HepG2 (cell line): ENCODE results near the gene C1QL4.

Experiments used
- BHLHE40 ChIP-seq: IDR thresholded peaks from 2 replicates; pipeline ENCODE4 v1.6.1; 2011; ENCODE audit warnings: low read length, improper control_type of control experiment
- GLI4 ChIP-seq: sonication (generic); formaldehyde crosslinking; IDR thresholded peaks from 2 replicates; pipeline ENCODE4 v1.5.1; 2020; ENCODE audit warnings: missing genetic modification reagents, mild to moderate bottlenecking, moderate library complexity, borderline replicate concordance
- IKZF1 ChIP-seq: fragments of 450-650 bp; IDR thresholded peaks from 2 replicates; pipeline ENCODE4 v1.7.1; 2016
- MEIS2 ChIP-seq: sonication (generic); formaldehyde crosslinking; IDR thresholded peaks from 2 replicates; pipeline ENCODE4 v1.9.0; 2021; ENCODE audit warnings: mild to moderate bottlenecking, missing genetic modification reagents
- POLR2A ChIP-seq, 2 experiments: IDR thresholded peaks; 2 replicates each; pipeline ENCODE4 v1.6.1; 2011; ENCODE audit warnings: low read depth in 2 of 2, low read length in 2 of 2, mild to moderate bottlenecking in 1 of 2, moderate library complexity in 1 of 2; ENCODE audit not compliant: insufficient read depth in 1 of 2
- SP5 ChIP-seq: IDR thresholded peaks from 2 replicates; pipeline ENCODE4 v1.6.1; 2016; ENCODE audit warnings: low read depth, borderline replicate concordance
- TF ChIP-seq, protein P1 (sequence below): sonication (generic); formaldehyde crosslinking; IDR thresholded peaks from 2 replicates; pipeline ENCODE4 v1.4.0; 2020; ENCODE audit warnings: missing genetic modification reagents

DNA sequence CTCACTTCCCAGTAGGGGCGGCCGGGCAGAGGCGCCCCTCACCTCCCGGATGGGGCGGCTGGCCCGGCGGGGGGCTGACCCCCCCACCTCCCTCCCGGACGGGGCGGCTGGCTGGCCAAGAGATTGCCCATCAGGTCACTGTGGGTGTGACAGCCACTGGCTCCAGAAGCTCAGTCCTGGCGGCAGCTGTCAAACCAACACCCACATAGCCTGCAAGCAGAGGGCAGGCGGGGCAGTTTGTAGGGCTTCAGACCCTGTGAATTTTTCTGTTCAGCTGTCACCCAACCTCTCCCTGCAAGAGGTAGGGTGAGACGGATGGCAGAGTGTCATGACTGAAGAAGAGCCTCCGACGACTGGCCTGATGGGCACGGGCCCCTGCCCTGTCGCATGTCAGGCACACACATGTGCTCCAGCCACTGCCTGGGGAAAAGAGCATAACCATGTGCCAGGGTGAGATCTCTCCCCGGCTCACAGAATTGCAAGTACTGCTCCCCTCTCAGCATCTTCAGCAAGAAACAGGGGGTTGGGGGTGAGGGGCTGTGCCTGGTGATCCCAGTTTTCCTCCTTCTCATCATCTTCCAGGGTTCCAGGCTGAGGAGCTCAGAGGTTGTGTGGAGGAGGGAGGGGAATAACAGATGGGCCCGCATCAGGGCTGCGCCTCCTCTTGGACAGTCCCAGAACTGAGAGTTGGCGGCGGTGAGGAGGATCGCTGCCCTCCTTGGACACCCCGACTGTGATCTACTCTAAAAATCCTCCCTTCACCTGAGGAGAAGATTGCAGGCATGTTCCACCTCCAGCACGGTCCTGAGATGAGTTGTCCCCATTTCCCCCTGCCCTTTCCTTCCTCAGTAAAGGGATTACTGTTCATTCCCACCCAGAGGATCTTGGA lies 53.2 kb downstream of the C1QL4 start:
- TF ChIP-seq, protein P1, sequence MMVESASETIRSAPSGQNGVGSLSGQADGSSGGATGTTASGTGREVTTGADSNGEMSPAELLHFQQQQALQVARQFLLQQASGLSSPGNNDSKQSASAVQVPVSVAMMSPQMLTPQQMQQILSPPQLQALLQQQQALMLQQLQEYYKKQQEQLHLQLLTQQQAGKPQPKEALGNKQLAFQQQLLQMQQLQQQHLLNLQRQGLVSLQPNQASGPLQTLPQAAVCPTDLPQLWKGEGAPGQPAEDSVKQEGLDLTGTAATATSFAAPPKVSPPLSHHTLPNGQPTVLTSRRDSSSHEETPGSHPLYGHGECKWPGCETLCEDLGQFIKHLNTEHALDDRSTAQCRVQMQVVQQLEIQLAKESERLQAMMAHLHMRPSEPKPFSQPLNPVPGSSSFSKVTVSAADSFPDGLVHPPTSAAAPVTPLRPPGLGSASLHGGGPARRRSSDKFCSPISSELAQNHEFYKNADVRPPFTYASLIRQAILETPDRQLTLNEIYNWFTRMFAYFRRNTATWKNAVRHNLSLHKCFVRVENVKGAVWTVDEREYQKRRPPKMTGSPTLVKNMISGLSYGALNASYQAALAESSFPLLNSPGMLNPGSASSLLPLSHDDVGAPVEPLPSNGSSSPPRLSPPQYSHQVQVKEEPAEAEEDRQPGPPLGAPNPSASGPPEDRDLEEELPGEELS, result no peak
- TF ChIP-seq BHLHE40 (no peak), IKZF1 (no peak), MEIS2 (CRISPR knock-in tag) (no peak), GLI4 (CRISPR knock-in tag) (no peak), SP5 (CRISPR knock-in tag) (no peak), POLR2A (IDR thresholded peaks at IDR 0.05; ENCODE audit: insufficient read depth in 1 of 2, low read depth in 2 of 2, low read length in 2 of 2) (no peak)
